ENCODE results near the gene C15orf62.

C15orf62 gene

GRCh38 chr15:40769274-40770146, at the start of gene C15orf62:
TSS of gene C15orf62 (plus strand) at chr15:40769980. CDS start at chr15:40770496, 516 bp downstream.
- no peak for DNase-seq (ENCODE audit: low read depth, low spot score)

- no peak for DNase-seq (ENCODE audit: low read depth, low spot score)
Observed at GRCh38 chr15:40721701-40722100, 48.1 kb upstream of the C15orf62 start.

GRCh38 chr15:40722354-40722753, 47.4 kb upstream of the C15orf62 start:
- no peak for DNase-seq (ENCODE audit: low read depth, low spot score)

GRCh38 chr15:40722934-40723333, 46.8 kb upstream of the C15orf62 start:
- DNase-seq (ENCODE audit: low read depth, low spot score) = no peak

GRCh38 chr15:40723919-40724318, 45.9 kb upstream of the C15orf62 start:
- DNase-seq (ENCODE audit: low read depth, low spot score) = no peak

- no peak for DNase-seq (ENCODE audit: low read depth, low spot score)
Observed at GRCh38 chr15:40731034-40731433, 38.7 kb upstream of the C15orf62 start.

- DNase-seq (ENCODE audit: low read depth, low spot score) = no peak
Observed at GRCh38 chr15:40736575-40736974, 33.2 kb upstream of the C15orf62 start.

GRCh38 chr15:40737048-40737447, 32.7 kb upstream of the C15orf62 start:
- no peak for DNase-seq (ENCODE audit: low read depth, low spot score)

- no peak for DNase-seq (ENCODE audit: low read depth, low spot score)
Observed at GRCh38 chr15:40739047-40739446, 30.7 kb upstream of the C15orf62 start.

- peak; percentile 20 for DNase-seq (ENCODE audit: low read depth, low spot score)
Observed at GRCh38 chr15:40739854-40740253, 29.9 kb upstream of the C15orf62 start.

GRCh38 chr15:40743485-40743901, 26.3 kb upstream of the C15orf62 start:
- DNase-seq (ENCODE audit: low read depth, low spot score) = no peak

- DNase-seq (ENCODE audit: low read depth, low spot score) = no peak
Observed at GRCh38 chr15:40743921-40744814, 25.6 kb upstream of the C15orf62 start.

GRCh38 chr15:40744815-40745152, 25.0 kb upstream of the C15orf62 start:
- no peak for DNase-seq (ENCODE audit: low read depth, low spot score)

- DNase-seq (ENCODE audit: low read depth, low spot score) = no peak
Observed at GRCh38 chr15:40746916-40747418, 22.8 kb upstream of the C15orf62 start.

GRCh38 chr15:40747685-40748631, 21.8 kb upstream of the C15orf62 start:
- no peak for DNase-seq (ENCODE audit: low read depth, low spot score)

GRCh38 chr15:40749151-40749630, 20.6 kb upstream of the C15orf62 start:
- no peak for DNase-seq (ENCODE audit: low read depth, low spot score)

- DNase-seq (ENCODE audit: low read depth, low spot score) = no peak
Observed at GRCh38 chr15:40750885-40751284, 18.9 kb upstream of the C15orf62 start.

- no peak for DNase-seq (ENCODE audit: low read depth, low spot score)
Observed at GRCh38 chr15:40751745-40752144, 18.0 kb upstream of the C15orf62 start.

- DNase-seq (ENCODE audit: low read depth, low spot score) = peak; percentile 48
Observed at GRCh38 chr15:40754574-40754882, 15.3 kb upstream of the C15orf62 start.

- DNase-seq (ENCODE audit: low read depth, low spot score) = peak; percentile 99
Observed at GRCh38 chr15:40754883-40755811, 14.6 kb upstream of the C15orf62 start, which contains the start of gene RMDN3. TSS of gene RMDN3 (minus strand) at chr15:40755254. CDS start at chr15:40754783, 471 bp downstream.

Measured in ELF-1 (cell line).